IMR-90 (cell line): ENCODE data around the gene ROBO1. TPM values are rescaled to one million over a fixed set of nuclear protein-coding genes. Genes with fewer than 3 reads are reported as not detected.

Source experiments
- ATAC-seq: fragments of 200-7000 bp; cut with Tn5 transposase; 2 replicates; pipeline ENCODE4 v1.9.1; 2020; ENCODE audit warnings: low read depth, mild to moderate bottlenecking, moderate library complexity
- BruUV-seq: library from RNA; stranded (reverse); fragments of 400-500 nt; replicated peaks from 2 replicates; lab custom pipeline; 2021; lab: Mats Ljungman, UMichigan
- CTCF ChIA-PET: fragments of 300-600 bp; formaldehyde crosslinking; extraction: SDS; loops from one replicate; lab custom pipeline; 2021; ENCODE audit warnings: antibody characterized with exemption; lab: Yijun Ruan, JAX
- POLR2A ChIA-PET: fragments of 300-600 bp; sonication (Branson Sonifier 250); formaldehyde crosslinking; loops from one replicate; lab custom pipeline; 2022; ENCODE audit warnings: antibody characterized with exemption; ENCODE audit not compliant: unreplicated experiment; lab: Charles Lee
- DNase-seq: peaks from one replicate; pipeline ENCODE4 v3.0.0; 2013
- H2AFZ ChIP-seq: replicated peaks from 2 replicates; pipeline ENCODE3; 2013; ENCODE audit warnings: low read length, mild to moderate bottlenecking; ENCODE audit not compliant: poor library complexity
- H2AK5ac ChIP-seq: 2 replicates; pipeline ENCODE4 v1.6.1; 2013; ENCODE audit warnings: low read depth, low read length, inconsistent platforms
- H2AK9ac ChIP-seq: replicated peaks from 2 replicates; pipeline ENCODE3; 2013; ENCODE audit warnings: mild to moderate bottlenecking, low read depth, low read length, moderate library complexity; ENCODE audit not compliant: poor library complexity
- H2BK120ac ChIP-seq: 2 replicates; pipeline ENCODE4 v1.6.1; 2013; ENCODE audit warnings: low read depth, low read length, inconsistent platforms
- H2BK15ac ChIP-seq: 3 replicates; pipeline ENCODE4 v1.6.1; 2013; ENCODE audit warnings: low read depth, low read length, inconsistent platforms
- H2BK20ac ChIP-seq: 2 replicates; pipeline ENCODE4 v1.6.1; 2013; ENCODE audit warnings: low read depth, mild to moderate bottlenecking, inconsistent platforms, low read length, moderate library complexity
- H2BK5ac ChIP-seq: 2 replicates; pipeline ENCODE4 v1.6.1; 2013; ENCODE audit warnings: mild to moderate bottlenecking, low read depth, low read length, inconsistent platforms; ENCODE audit not compliant: poor library complexity, severe bottlenecking
- H3K14ac ChIP-seq: replicated peaks from 2 replicates; pipeline ENCODE4 v1.6.1; 2013; ENCODE audit warnings: low read depth, low read length, inconsistent platforms
- H3K18ac ChIP-seq: 2 replicates; pipeline ENCODE4 v1.6.1; 2013; ENCODE audit warnings: low read depth, low read length, control low read depth
- H3K23ac ChIP-seq: 2 replicates; pipeline ENCODE4 v1.6.1; 2013; ENCODE audit warnings: low read depth, low read length, inconsistent platforms
- H3K27ac ChIP-seq: 2 replicates; pipeline ENCODE4 v1.5.1; 2013; ENCODE audit warnings: mild to moderate bottlenecking, control low read depth, low read length; ENCODE audit not compliant: insufficient read depth
- H3K27me3 ChIP-seq: 2 replicates; pipeline ENCODE4 v1.6.1; 2013; ENCODE audit warnings: low read length; ENCODE audit not compliant: control insufficient read depth, insufficient read depth
- H3K36me3 ChIP-seq: 2 replicates; pipeline ENCODE4 v1.6.1; 2013; ENCODE audit warnings: low read length, mixed read lengths; ENCODE audit not compliant: control insufficient read depth, insufficient read depth
- H3K4ac ChIP-seq: 2 replicates; pipeline ENCODE4 v1.6.1; 2013; ENCODE audit warnings: low read depth, low read length, inconsistent platforms
- H3K4me1 ChIP-seq: 2 replicates; pipeline ENCODE4 v1.6.1; 2013; ENCODE audit warnings: low read length, mixed read lengths; ENCODE audit not compliant: control insufficient read depth, insufficient read depth
- H3K4me2 ChIP-seq: 2 replicates; pipeline ENCODE4 v1.6.1; 2013; ENCODE audit warnings: low read depth, mild to moderate bottlenecking, control low read depth, low read length, moderate library complexity
- H3K4me3 ChIP-seq: 2 replicates; pipeline ENCODE4 v1.5.1; 2013; ENCODE audit warnings: low read depth, mild to moderate bottlenecking, control low read depth, low read length, moderate library complexity; ENCODE audit not compliant: insufficient read depth
- H3K56ac ChIP-seq: 2 replicates; pipeline ENCODE4 v1.6.1; 2013; ENCODE audit warnings: low read length, inconsistent platforms; ENCODE audit not compliant: insufficient read depth; ENCODE audit errors: extremely low read depth
- H3K79me1 ChIP-seq, 2 experiments: 2 replicates each; pipeline ENCODE4 v1.6.1; 2013; ENCODE audit warnings: low read length in 2 of 2, inconsistent platforms in 1 of 2, low read depth in 1 of 2
- H3K9ac ChIP-seq: 2 replicates; pipeline ENCODE4 v1.6.1; 2013; ENCODE audit warnings: low read depth, low read length, control low read depth
- H3K9me1 ChIP-seq: 2 replicates; pipeline ENCODE4 v1.6.1; 2013; ENCODE audit warnings: low read length, inconsistent platforms; ENCODE audit not compliant: insufficient read depth
- H3K9me3 ChIP-seq: 2 replicates; pipeline ENCODE4 v1.6.1; 2013; ENCODE audit warnings: low read length; ENCODE audit not compliant: control insufficient read depth, insufficient read depth
- H4K20me1 ChIP-seq: 2 replicates; pipeline ENCODE4 v1.6.1; 2013; ENCODE audit warnings: low read length, inconsistent platforms; ENCODE audit not compliant: insufficient read depth
- H4K5ac ChIP-seq: 2 replicates; pipeline ENCODE4 v1.6.1; 2013; ENCODE audit warnings: mild to moderate bottlenecking, low read depth, low read length, control low read depth
- H4K8ac ChIP-seq, 2 experiments: 2 replicates each; pipeline ENCODE4 v1.6.1; 2013; ENCODE audit warnings: low read depth in 2 of 2, low read length in 2 of 2, control low read depth in 1 of 2, inconsistent platforms in 1 of 2
- H4K91ac ChIP-seq: 2 replicates; pipeline ENCODE4 v1.6.1; 2013; ENCODE audit warnings: low read depth, low read length, inconsistent platforms; ENCODE audit not compliant: insufficient read depth
- BHLHE40 ChIP-seq: fragments of 150-350 bp; IDR thresholded peaks from 2 replicates; pipeline ENCODE4 v1.6.1; 2016; ENCODE audit warnings: mild to moderate bottlenecking, low read depth, low read length
- CEBPB ChIP-seq: IDR thresholded peaks from 2 replicates; pipeline ENCODE4 v1.6.1; 2012; ENCODE audit warnings: low read depth, low read length, improper control_type of control experiment
- CHD1 ChIP-seq: IDR thresholded peaks from 2 replicates; pipeline ENCODE4 v1.6.1; 2012; ENCODE audit warnings: low read depth, low read length, improper control_type of control experiment
- MAFK ChIP-seq: IDR thresholded peaks from 2 replicates; pipeline ENCODE4 v1.6.1; 2012; ENCODE audit warnings: low read depth, low read length, improper control_type of control experiment
- MAZ ChIP-seq: IDR thresholded peaks from 2 replicates; pipeline ENCODE4 v1.6.1; 2012; ENCODE audit warnings: low read depth, mild to moderate bottlenecking, low read length, improper control_type of control experiment, moderate library complexity, borderline replicate concordance
- MXI1 ChIP-seq: IDR thresholded peaks from 2 replicates; pipeline ENCODE4 v1.6.1; 2012; ENCODE audit warnings: low read depth, mild to moderate bottlenecking, low read length, moderate library complexity, borderline replicate concordance
- NFE2L2 ChIP-seq: fragments of 150-350 bp; IDR thresholded peaks from 2 replicates; pipeline ENCODE4 v1.6.1; 2016; ENCODE audit warnings: low read depth, mild to moderate bottlenecking, low read length
- POLR2A ChIP-seq: IDR thresholded peaks from 2 replicates; pipeline ENCODE4 v1.6.1; 2012; ENCODE audit warnings: mild to moderate bottlenecking, low read depth, low read length
- RAD21 ChIP-seq: IDR thresholded peaks from 2 replicates; pipeline ENCODE4 v1.6.1; 2012; ENCODE audit warnings: low read length, improper control_type of control experiment
- RFX5 ChIP-seq: IDR thresholded peaks from 2 replicates; pipeline ENCODE4 v1.8.0; 2012; ENCODE audit warnings: low read depth, mild to moderate bottlenecking, low read length, moderate library complexity
- SMC3 ChIP-seq: fragments of 150-350 bp; IDR thresholded peaks from 2 replicates; pipeline ENCODE4 v1.6.1; 2016; ENCODE audit warnings: low read depth, mild to moderate bottlenecking, antibody characterized with exemption, low read length, moderate library complexity
- WGBS, 2 experiments: methylation state at CpG; one replicate each; pipeline versions ENCODE4 v1.1.5 to v1.1.7; 2013; ENCODE audit warnings: missing lambda C conversion rate in 2 of 2; ENCODE audit not compliant: insufficient read length in 1 of 2; ENCODE audit errors: extremely low coverage in 2 of 2; 5-methylcytosine and 5-hydroxymethylcytosine counted together
- dilution Hi-C: fragments of 300-500 bp; cut with HindIII; formaldehyde crosslinking; loops from one replicate; pipeline ENCODE4 v1.14.3; 2018; ENCODE audit warnings: low sequenced_read_pairs; ENCODE audit not compliant: unreplicated experiment
- in situ Hi-C: fragments of 300-500 bp; cut with MboI; formaldehyde crosslinking; loops from 3 replicates; pipeline ENCODE4 v1.14.3; 2019; ENCODE audit warnings: low sequenced_read_pairs, inconsistent platforms, mixed read lengths
- intact Hi-C: fragments of 100-400 bp; cut with micrococcal nuclease; formaldehyde crosslinking; loops from 2 replicates; pipeline ENCODE4 v1.10.0; 2022
- polyA plus RNA-seq, 3 experiments: library from polyadenylated mRNA; depleted of rRNA; stranded (reverse); fragments of >200 nt; gene quantifications; 2 replicates each; pipeline ENCODE4 v1.2.3, GENCODE V29; 2012; ENCODE audit warnings: low replicate concordance in 1 of 3
- total RNA-seq: library from RNA; depleted of rRNA; stranded (reverse); fragments of >200 nt; gene quantifications from 2 replicates; pipeline ENCODE4 v1.2.3, GENCODE V29; 2012
- TF ChIP-seq, protein P1 (sequence below): fragments of 150-350 bp; IDR thresholded peaks from 2 replicates; pipeline ENCODE4 v1.6.1; 2016; ENCODE audit warnings: low read depth, mild to moderate bottlenecking, low read length, moderate library complexity, borderline replicate concordance
- TF ChIP-seq, protein P2 (sequence below): conservative IDR thresholded peaks from 2 replicates; pipeline ENCODE4 v1.5.1; 2012; ENCODE audit warnings: mild to moderate bottlenecking, low read depth, low read length, improper control_type of control experiment

Gene ROBO1
- total and polyA plus RNA-seq, 2 of the 4 experiments (the other 2 are of a cell fraction): 24.1 to 53.9 TPM

DNA sequence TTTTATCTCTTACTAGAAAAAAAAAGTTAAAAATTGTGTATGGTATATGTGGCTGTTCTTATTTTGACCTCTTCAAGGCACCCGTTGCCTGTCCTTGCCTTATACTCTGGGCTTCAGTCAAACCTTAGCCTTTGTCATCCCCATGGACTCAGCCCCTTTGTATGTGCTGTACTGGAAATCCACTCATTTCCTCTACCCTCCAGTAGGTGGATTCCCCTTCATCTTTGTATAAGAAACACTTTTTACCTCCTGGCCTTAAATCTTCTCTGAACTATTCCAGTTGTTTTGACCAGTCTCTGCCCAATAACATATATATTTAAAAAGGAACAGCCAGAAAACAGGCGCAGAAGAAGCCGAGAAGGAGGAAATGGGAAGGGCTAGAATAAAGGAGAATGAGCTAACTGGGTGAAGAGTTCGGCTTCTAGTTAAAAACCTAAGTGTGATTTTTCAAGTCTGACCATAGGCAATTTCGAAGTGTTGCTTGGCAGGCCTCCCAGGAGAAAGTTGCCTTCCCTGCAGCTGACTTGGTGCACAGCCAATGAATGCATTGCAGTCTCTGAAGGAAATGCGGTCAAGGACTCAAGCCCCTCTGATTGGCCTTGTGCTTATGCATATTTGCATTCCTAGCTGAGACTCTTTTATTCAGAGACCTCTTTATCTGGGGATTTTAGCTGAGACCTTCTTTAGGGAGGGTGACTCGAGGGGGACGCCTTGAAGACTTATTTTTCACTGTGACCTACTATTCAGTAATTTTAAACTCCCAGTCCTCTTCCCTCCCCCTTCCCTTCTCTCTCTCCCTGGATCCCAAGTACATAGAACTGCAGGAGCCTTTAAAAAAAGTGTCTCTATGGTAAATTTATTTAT is 277.4 kb downstream of the ROBO1 start:
- dilution Hi-C loops: no loop called here
- peak; percentile 71 for ATAC-seq

More for the DNA sequence above, 277.4 kb downstream of the ROBO1 start:
- Histone ChIP-seq H3K9me3 (no peaks in the 10 kb centered on the region), H3K56ac (no peak overlapping the region), H2AK9ac (no peak overlapping the region), H3K4me3 (no peak overlapping the region), H2BK20ac (no peak overlapping the region), H3K9me1 (no peaks in the 10 kb centered on the region), H3K23ac (no peak overlapping the region), H3K36me3 (no peaks in the 10 kb centered on the region), H4K91ac (no peak overlapping the region), H2BK120ac (no peak overlapping the region), H4K20me1 (no peaks in the 10 kb centered on the region), H2AFZ (no peak overlapping the region), H3K27me3 (no peaks in the 10 kb centered on the region), H3K4me2 (no peak overlapping the region), H3K27ac (no peak overlapping the region), H3K9ac (no peak overlapping the region), H2BK15ac (no peak overlapping the region), H4K5ac (no peak overlapping the region), H4K8ac (no peak overlapping the region), H2BK5ac (no peak overlapping the region), H2AK5ac (no peak overlapping the region), H3K4ac (no peak overlapping the region), H3K4me1 (no peaks in the 10 kb centered on the region), H3K79me1 (no peaks in the 10 kb centered on the region), H3K14ac (no peak overlapping the region), H3K18ac (no peak overlapping the region)
- 10% methylated on average over 2 of the region's 8 CpGs; no CpG with 5 or more reads in 1 of the 2 experiments for WGBS, 2 experiments
- in situ Hi-C loops: loop anchor here (25.0 kb wide), 1 partner anchor 828 kb away; no protein-coding TSS in a partner anchor
- BruUV-seq: no TSS peak
- peak; percentile 41 for DNase-seq
- CTCF ChIA-PET: no interaction called here
- intact Hi-C loops: no loop called here
- TF ChIP-seq RFX5: no peak
- no peak for TF ChIP-seq RAD21
- no peak for TF ChIP-seq SMC3
- TF ChIP-seq CHD1: no peak
- no peak for TF ChIP-seq MAFK
- TF ChIP-seq MAZ: no peak
- TF ChIP-seq, protein P1, sequence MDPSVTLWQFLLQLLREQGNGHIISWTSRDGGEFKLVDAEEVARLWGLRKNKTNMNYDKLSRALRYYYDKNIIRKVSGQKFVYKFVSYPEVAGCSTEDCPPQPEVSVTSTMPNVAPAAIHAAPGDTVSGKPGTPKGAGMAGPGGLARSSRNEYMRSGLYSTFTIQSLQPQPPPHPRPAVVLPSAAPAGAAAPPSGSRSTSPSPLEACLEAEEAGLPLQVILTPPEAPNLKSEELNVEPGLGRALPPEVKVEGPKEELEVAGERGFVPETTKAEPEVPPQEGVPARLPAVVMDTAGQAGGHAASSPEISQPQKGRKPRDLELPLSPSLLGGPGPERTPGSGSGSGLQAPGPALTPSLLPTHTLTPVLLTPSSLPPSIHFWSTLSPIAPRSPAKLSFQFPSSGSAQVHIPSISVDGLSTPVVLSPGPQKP: no peak
- TF ChIP-seq BHLHE40: no peak
- TF ChIP-seq NFE2L2: no peak
- no peak for TF ChIP-seq MXI1
- TF ChIP-seq POLR2A: no peak
- TF ChIP-seq, protein P2, sequence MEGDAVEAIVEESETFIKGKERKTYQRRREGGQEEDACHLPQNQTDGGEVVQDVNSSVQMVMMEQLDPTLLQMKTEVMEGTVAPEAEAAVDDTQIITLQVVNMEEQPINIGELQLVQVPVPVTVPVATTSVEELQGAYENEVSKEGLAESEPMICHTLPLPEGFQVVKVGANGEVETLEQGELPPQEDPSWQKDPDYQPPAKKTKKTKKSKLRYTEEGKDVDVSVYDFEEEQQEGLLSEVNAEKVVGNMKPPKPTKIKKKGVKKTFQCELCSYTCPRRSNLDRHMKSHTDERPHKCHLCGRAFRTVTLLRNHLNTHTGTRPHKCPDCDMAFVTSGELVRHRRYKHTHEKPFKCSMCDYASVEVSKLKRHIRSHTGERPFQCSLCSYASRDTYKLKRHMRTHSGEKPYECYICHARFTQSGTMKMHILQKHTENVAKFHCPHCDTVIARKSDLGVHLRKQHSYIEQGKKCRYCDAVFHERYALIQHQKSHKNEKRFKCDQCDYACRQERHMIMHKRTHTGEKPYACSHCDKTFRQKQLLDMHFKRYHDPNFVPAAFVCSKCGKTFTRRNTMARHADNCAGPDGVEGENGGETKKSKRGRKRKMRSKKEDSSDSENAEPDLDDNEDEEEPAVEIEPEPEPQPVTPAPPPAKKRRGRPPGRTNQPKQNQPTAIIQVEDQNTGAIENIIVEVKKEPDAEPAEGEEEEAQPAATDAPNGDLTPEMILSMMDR: no peak
- TF ChIP-seq CEBPB: no peak
- POLR2A ChIA-PET: no interaction called here
